Measurements from ENCODE around the gene PLXDC2. TPM values are rescaled to one million over a fixed set of nuclear protein-coding genes. Genes with fewer than 3 reads are reported as not detected.

The PLXDC2 gene
- total RNA-seq, 2 experiments from 2014 or later: 0.04 TPM; not detected in 1

DNA sequence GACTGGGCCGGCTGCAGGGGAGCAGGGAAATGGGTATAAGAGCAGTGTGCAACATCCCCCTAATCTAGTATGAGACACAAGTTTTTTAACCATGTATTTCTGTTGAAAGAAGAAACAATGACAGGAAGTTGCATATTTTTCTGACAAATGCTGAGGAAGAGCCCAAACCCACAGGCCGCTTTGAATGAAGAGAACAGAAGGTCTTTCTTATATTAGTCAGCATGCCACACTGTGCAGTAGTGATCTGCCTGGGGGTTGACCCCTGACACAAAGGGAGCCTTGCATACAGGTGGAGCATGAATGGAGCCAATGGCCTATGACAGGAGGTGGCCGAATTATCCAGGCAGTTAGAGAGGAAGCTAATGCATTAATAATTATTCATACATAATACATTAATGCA is 518.3 kb downstream of the PLXDC2 start:
- H3K4me3 Mint-ChIP-seq: no peak overlapping the region
- DNase-seq: no peak
- H3K36me3 Mint-ChIP-seq: no peaks in the 10 kb centered on the region
- H3K27ac Mint-ChIP-seq: no peak overlapping the region
- H3K9me3 Mint-ChIP-seq: peaks cover 13% of the 10 kb centered on the region
- no peaks in the 10 kb centered on the region for H3K4me1 Mint-ChIP-seq
- no peaks in the 10 kb centered on the region for H3K27me3 Mint-ChIP-seq
